GM23338 (cell line): ENCODE data around the gene ARF5. TPM values are rescaled to one million over a fixed set of nuclear protein-coding genes. Genes with fewer than 3 reads are reported as not detected.

Experiments
- ATAC-seq: fragments of 200-7000 bp; cut with Tn5 transposase; 3 replicates; pipeline ENCODE4 v1.9.1; 2020
- DNase-seq: peaks from one replicate; pipeline ENCODE4 v3.0.0-alpha.2; 2015; ENCODE audit warnings: low spot score
- H2AFZ ChIP-seq: fragments of 200-600 bp; sonication (generic); 2 replicates; pipeline ENCODE4 v1.8.0; 2016; ENCODE audit warnings: antibody characterized with exemption, mild to moderate bottlenecking, moderate library complexity
- H3F3A ChIP-seq: fragments of 200-600 bp; sonication (generic); replicated peaks from 2 replicates; pipeline ENCODE4 v1.8.0; 2017; ENCODE audit warnings: antibody characterized with exemption, mixed run types, low read depth
- H3K27ac ChIP-seq: fragments of 200-600 bp; sonication (generic); 2 replicates; pipeline ENCODE4 v1.6.1; 2016; ENCODE audit warnings: low read depth
- H3K27me3 ChIP-seq: fragments of 200-600 bp; sonication (generic); 2 replicates; pipeline ENCODE4 v1.8.0; 2016; ENCODE audit warnings: mild to moderate bottlenecking, mixed run types, moderate library complexity; ENCODE audit not compliant: insufficient read depth
- H3K36me3 ChIP-seq: fragments of 200-600 bp; sonication (generic); 2 replicates; pipeline ENCODE4 v1.8.0; 2016; ENCODE audit warnings: mild to moderate bottlenecking; ENCODE audit not compliant: insufficient read depth
- H3K4me1 ChIP-seq: fragments of 200-600 bp; sonication (generic); 2 replicates; pipeline ENCODE4 v1.8.0; 2016; ENCODE audit warnings: mild to moderate bottlenecking, moderate library complexity; ENCODE audit not compliant: insufficient read depth
- H3K4me2 ChIP-seq: fragments of 200-600 bp; sonication (generic); 2 replicates; pipeline ENCODE4 v1.7.1; 2017; ENCODE audit warnings: mixed run types
- H3K4me3 ChIP-seq: fragments of 200-600 bp; sonication (generic); 2 replicates; pipeline ENCODE4 v1.6.1; 2016; ENCODE audit warnings: mixed run types
- H3K79me2 ChIP-seq: fragments of 200-600 bp; sonication (generic); replicated peaks from 2 replicates; pipeline ENCODE4 v1.8.0; 2017; ENCODE audit warnings: mild to moderate bottlenecking; ENCODE audit not compliant: insufficient read depth
- H3K9me2 ChIP-seq: fragments of 200-600 bp; sonication (generic); 2 replicates; pipeline ENCODE4 v1.8.0; 2017; ENCODE audit not compliant: insufficient read depth
- H4K20me1 ChIP-seq: fragments of 200-600 bp; sonication (generic); replicated peaks from 2 replicates; pipeline ENCODE4 v1.8.0; 2017; ENCODE audit warnings: mild to moderate bottlenecking; ENCODE audit not compliant: insufficient read depth
- H3K27ac Mint-ChIP-seq: 2 replicates; pipeline ENCODE4 v1.8.0; 2020; ENCODE audit warnings: inconsistent platforms, mild to moderate bottlenecking, moderate library complexity, mixed read lengths
- H3K27me3 Mint-ChIP-seq: 3 replicates; pipeline ENCODE4 v1.8.0; 2022; ENCODE audit warnings: low read depth, mild to moderate bottlenecking, moderate library complexity, mixed read lengths, inconsistent platforms; ENCODE audit not compliant: insufficient read depth, poor library complexity
- H3K36me3 Mint-ChIP-seq: 3 replicates; pipeline ENCODE4 v1.8.0; 2021; ENCODE audit warnings: low read depth, mild to moderate bottlenecking, inconsistent platforms, moderate library complexity, mixed read lengths
- H3K4me1 Mint-ChIP-seq: 3 replicates; pipeline ENCODE4 v1.8.0; 2020; ENCODE audit warnings: mild to moderate bottlenecking, inconsistent platforms, mixed read lengths
- H3K4me3 Mint-ChIP-seq: 3 replicates; pipeline ENCODE4 v1.8.0; 2021; ENCODE audit warnings: moderate library complexity, mild to moderate bottlenecking, inconsistent platforms, mixed read lengths
- H3K9me3 Mint-ChIP-seq: 3 replicates; pipeline ENCODE4 v1.8.0; 2020; ENCODE audit warnings: moderate library complexity, mild to moderate bottlenecking, inconsistent platforms, mixed read lengths
- CREB1 ChIP-seq: fragments of 250-450 bp; sonication (Bioruptor Pico); IDR thresholded peaks from 2 replicates; pipeline ENCODE4 v1.5.0; 2020; ENCODE audit warnings: low read depth, mild to moderate bottlenecking, moderate library complexity
- CTCF ChIP-seq, 2 experiments: fragments of 200-600 bp in 1 of 2; sonication (generic) in 1 of 2; conservative IDR thresholded peaks; 2 replicates each; pipeline versions ENCODE4 v1.5.1 to v1.6.1; 2016 to 2017; ENCODE audit warnings: antibody characterized with exemption in 2 of 2, low read depth in 2 of 2, mild to moderate bottlenecking in 2 of 2, moderate library complexity in 1 of 2
- ETS1 ChIP-seq: IDR thresholded peaks from 2 replicates; pipeline ENCODE4 v1.6.1; 2016; ENCODE audit warnings: antibody characterized with exemption
- EZH2 ChIP-seq: fragments of 200-600 bp; sonication (generic); IDR thresholded peaks from one replicate; pipeline ENCODE4 v1.8.0; 2017; ENCODE audit warnings: antibody characterized with exemption, mild to moderate bottlenecking, low read depth; ENCODE audit not compliant: unreplicated experiment
- EZH2phosphoT487 ChIP-seq: fragments of 200-600 bp; sonication (generic); IDR thresholded peaks from one replicate; pipeline ENCODE4 v1.8.1; 2018; ENCODE audit warnings: antibody characterized with exemption; ENCODE audit not compliant: unreplicated experiment
- JUNB ChIP-seq: IDR thresholded peaks from one replicate; pipeline ENCODE4 v1.6.1; 2016; ENCODE audit warnings: antibody characterized with exemption; ENCODE audit not compliant: unreplicated experiment
- NANOG ChIP-seq: IDR thresholded peaks from 2 replicates; pipeline ENCODE4 v1.6.1; 2016; ENCODE audit warnings: antibody characterized with exemption, borderline replicate concordance
- POLR2AphosphoS5 ChIP-seq: IDR thresholded peaks from 2 replicates; pipeline ENCODE4 v1.6.1; 2016; ENCODE audit warnings: antibody characterized with exemption, low read depth
- REST ChIP-seq: IDR thresholded peaks from one replicate; pipeline ENCODE4 v1.6.1; 2018; ENCODE audit warnings: antibody characterized with exemption; ENCODE audit not compliant: unreplicated experiment
- STAT1 ChIP-seq: IDR thresholded peaks from one replicate; pipeline ENCODE4 v1.6.1; 2016; ENCODE audit warnings: antibody characterized with exemption; ENCODE audit not compliant: unreplicated experiment
- ZNF114 ChIP-seq: fragments of 250-450 bp; sonication (Bioruptor Pico); IDR thresholded peaks from 2 replicates; pipeline ENCODE4 v1.5.0; 2020; ENCODE audit warnings: mild to moderate bottlenecking, moderate library complexity
- ZNF331 ChIP-seq: fragments of 250-450 bp; sonication (Bioruptor Pico); IDR thresholded peaks from 2 replicates; pipeline ENCODE4 v1.5.0; 2020; ENCODE audit warnings: low read depth, mild to moderate bottlenecking, moderate library complexity
- ZNF462 ChIP-seq: fragments of 250-450 bp; sonication (Bioruptor Pico); IDR thresholded peaks from 2 replicates; pipeline ENCODE4 v1.5.0; 2020; ENCODE audit warnings: mild to moderate bottlenecking, moderate library complexity
- polyA plus RNA-seq: library from polyadenylated mRNA; unstranded; fragments of >200 nt; fragmentation: Nextera tagmentation; extraction: Ambion mirVana; gene quantifications from 2 replicates; pipeline ENCODE4 v1.2.1, GENCODE V29; 2016
- total RNA-seq: library from RNA; depleted of rRNA; stranded (reverse); fragments of >200 nt; shearing (Covaris generic); gene quantifications from 2 replicates; pipeline ENCODE4 v1.2.3, GENCODE V29; 2014

ARF5 gene
- total and polyA plus RNA-seq, 2 experiments from 2014 or later = 196 to 201 TPM

- H3K9me3 Mint-ChIP-seq = no peaks in the 10 kb centered on the region; the same call in 2 of the 3 replicates
- H4K20me1 ChIP-seq = no peaks in the 10 kb centered on the region
- no peak overlapping the region for H3K4me3 Mint-ChIP-seq
- no peaks in the 10 kb centered on the region for H3F3A ChIP-seq
- H3K27ac Mint-ChIP-seq = no peak overlapping the region
- no peaks in the 10 kb centered on the region for H3K9me2 ChIP-seq
- H2AFZ ChIP-seq = no peak overlapping the region
- H3K27ac ChIP-seq = no peak overlapping the region
- H3K36me3 Mint-ChIP-seq = no peaks in the 10 kb centered on the region
- H3K27me3 Mint-ChIP-seq = peaks cover 2% of the 10 kb centered on the region
- H3K27me3 ChIP-seq = no peaks in the 10 kb centered on the region
- H3K36me3 ChIP-seq = no peaks in the 10 kb centered on the region
- DNase-seq (no peak), ATAC-seq (no peak)
- no peaks in the 10 kb centered on the region for H3K4me1 ChIP-seq
- H3K79me2 ChIP-seq = no peaks in the 10 kb centered on the region
- no peak overlapping the region for H3K4me3 ChIP-seq
- H3K4me1 Mint-ChIP-seq = no peaks in the 10 kb centered on the region
- no peak overlapping the region for H3K4me2 ChIP-seq
- TF ChIP-seq JUNB (no peak), ZNF462 (no peak), STAT1 (no peak), ETS1 (no peak), CREB1 (CRISPR knock-in tag) (no peak), NANOG (no peak), EZH2phosphoT487 (no peak), ZNF331 (CRISPR knock-in tag) (no peak), POLR2AphosphoS5 (no peak), CTCF (conservative IDR thresholded peaks at IDR 0.05; ENCODE audit: low read depth in 2 of 2) (no peak), ZNF114 (CRISPR knock-in tag) (no peak), REST (no peak), EZH2 (no peak)
These were observed 31.8 kb upstream of the ARF5 start for GRCh38 chr7:127556404-127556803.
